Neuron (in vitro differentiated cells): ENCODE measurements around the gene MRPL36.

Experiments used
- H2AFZ ChIP-seq: one replicate; pipeline ENCODE4 v1.6.1; 2013; ENCODE audit warnings: low read depth, mild to moderate bottlenecking, inconsistent platforms, low read length, moderate library complexity
- H3K27me3 ChIP-seq: one replicate; pipeline ENCODE4 v1.6.1; 2013; ENCODE audit warnings: low read length; ENCODE audit not compliant: insufficient read depth
- H3K36me3 ChIP-seq: one replicate; pipeline ENCODE4 v1.6.1; 2013; ENCODE audit warnings: low read length; ENCODE audit not compliant: insufficient read depth
- H3K4me1 ChIP-seq: one replicate; pipeline ENCODE4 v1.6.1; 2013; ENCODE audit warnings: low read length; ENCODE audit not compliant: insufficient read depth
- H3K4me3 ChIP-seq: 2 replicates; pipeline ENCODE4 v1.5.1; 2013; ENCODE audit warnings: mild to moderate bottlenecking, low read length, moderate library complexity
- H3K9me3 ChIP-seq: one replicate; pipeline ENCODE4 v1.6.1; 2013; ENCODE audit warnings: low read length

MRPL36 gene

GRCh38 chr5:1763960-1764605 is 35.6 kb downstream of the MRPL36 start:
- Histone ChIP-seq H3K27me3 (peaks cover 4% of the 10 kb centered on the region), H3K4me3 (no peak overlapping the region), H3K9me3 (no peaks in the 10 kb centered on the region), H2AFZ (no peak overlapping the region), H3K4me1 (peaks cover 5% of the 10 kb centered on the region), H3K36me3 (no peaks in the 10 kb centered on the region)

- Histone ChIP-seq H3K36me3 (no peaks in the 10 kb centered on the region), H3K4me1 (peaks cover 5% of the 10 kb centered on the region), H3K4me3 (no peak overlapping the region), H3K27me3 (peaks cover 4% of the 10 kb centered on the region), H2AFZ (no peak overlapping the region), H3K9me3 (no peaks in the 10 kb centered on the region)
Measured at GRCh38 chr5:1763548-1763911, 36.1 kb downstream of the MRPL36 start.

GRCh38 chr5:1762883-1763547 is 36.6 kb downstream of the MRPL36 start:
- Histone ChIP-seq H3K4me3 (no peak overlapping the region), H3K9me3 (no peaks in the 10 kb centered on the region), H3K27me3 (peaks cover 4% of the 10 kb centered on the region), H2AFZ (no peak overlapping the region), H3K4me1 (peaks cover 5% of the 10 kb centered on the region), H3K36me3 (no peaks in the 10 kb centered on the region)

GRCh38 chr5:1762121-1762882 is 37.3 kb downstream of the MRPL36 start:
- Histone ChIP-seq H3K4me3 (no peak overlapping the region), H3K27me3 (peaks cover 4% of the 10 kb centered on the region), H3K4me1 (peaks cover 5% of the 10 kb centered on the region), H3K36me3 (no peaks in the 10 kb centered on the region), H3K9me3 (no peaks in the 10 kb centered on the region), H2AFZ (no peak overlapping the region)

GRCh38 chr5:1761453-1761755 is 38.2 kb downstream of the MRPL36 start:
- H3K4me3 ChIP-seq = no peak overlapping the region
- H2AFZ ChIP-seq = no peak overlapping the region
- H3K36me3 ChIP-seq = no peaks in the 10 kb centered on the region
- H3K9me3 ChIP-seq = no peaks in the 10 kb centered on the region
- H3K27me3 ChIP-seq = peaks cover 4% of the 10 kb centered on the region
- peaks cover 5% of the 10 kb centered on the region for H3K4me1 ChIP-seq

- Histone ChIP-seq H3K36me3 (no peaks in the 10 kb centered on the region), H3K4me1 (peaks cover 5% of the 10 kb centered on the region), H2AFZ (no peak overlapping the region), H3K27me3 (peaks cover 4% of the 10 kb centered on the region), H3K9me3 (no peaks in the 10 kb centered on the region), H3K4me3 (no peak overlapping the region)
Measured at GRCh38 chr5:1760656-1761452, 38.8 kb downstream of the MRPL36 start.

- Histone ChIP-seq H3K36me3 (no peaks in the 10 kb centered on the region), H3K4me1 (peaks cover 5% of the 10 kb centered on the region), H3K9me3 (no peaks in the 10 kb centered on the region), H2AFZ (no peak overlapping the region), H3K4me3 (no peak overlapping the region), H3K27me3 (peaks cover 4% of the 10 kb centered on the region)
Measured at GRCh38 chr5:1760231-1760630, 39.4 kb downstream of the MRPL36 start.

- no peak overlapping the region for H3K4me3 ChIP-seq
- H2AFZ ChIP-seq = no peak overlapping the region
- no peaks in the 10 kb centered on the region for H3K36me3 ChIP-seq
- H3K4me1 ChIP-seq = peaks cover 5% of the 10 kb centered on the region
- H3K9me3 ChIP-seq = no peaks in the 10 kb centered on the region
- H3K27me3 ChIP-seq = peaks cover 4% of the 10 kb centered on the region
Measured at GRCh38 chr5:1759378-1759970, 40.2 kb downstream of the MRPL36 start.

- no peaks in the 10 kb centered on the region for H3K4me1 ChIP-seq
- peaks cover 4% of the 10 kb centered on the region for H3K27me3 ChIP-seq
Measured at GRCh38 chr5:1758574-1758973, 41.1 kb downstream of the MRPL36 start.

GRCh38 chr5:1757511-1757910 is 42.1 kb downstream of the MRPL36 start:
- H3K4me3 ChIP-seq = no peak overlapping the region

More at GRCh38 chr5:1758574-1758973, 41.1 kb downstream of the MRPL36 start:
- Histone ChIP-seq H3K36me3 (no peaks in the 10 kb centered on the region), H3K4me3 (no peak overlapping the region), H3K9me3 (no peaks in the 10 kb centered on the region), H2AFZ (no peak overlapping the region)

GRCh38 chr5:1756481-1756880 is 43.2 kb downstream of the MRPL36 start:
- Histone ChIP-seq H3K27me3 (no peaks in the 10 kb centered on the region), H3K4me3 (no peak overlapping the region)

More at GRCh38 chr5:1757511-1757910, 42.1 kb downstream of the MRPL36 start:
- Histone ChIP-seq H3K4me1 (no peaks in the 10 kb centered on the region), H3K9me3 (no peaks in the 10 kb centered on the region), H3K36me3 (no peaks in the 10 kb centered on the region), H3K27me3 (peaks cover 2% of the 10 kb centered on the region), H2AFZ (no peak overlapping the region)

GRCh38 chr5:1755321-1755949 is 44.2 kb downstream of the MRPL36 start:
- Histone ChIP-seq H3K27me3 (no peaks in the 10 kb centered on the region), H3K9me3 (no peaks in the 10 kb centered on the region), H3K36me3 (no peaks in the 10 kb centered on the region), H3K4me3 (no peak overlapping the region), H2AFZ (no peak overlapping the region), H3K4me1 (no peaks in the 10 kb centered on the region)

More at GRCh38 chr5:1756481-1756880, 43.2 kb downstream of the MRPL36 start:
- H3K9me3 ChIP-seq = no peaks in the 10 kb centered on the region
- no peaks in the 10 kb centered on the region for H3K36me3 ChIP-seq
- H3K4me1 ChIP-seq = no peaks in the 10 kb centered on the region
- no peak overlapping the region for H2AFZ ChIP-seq
